ENCODE measurements around the gene CERS5. TPM values are rescaled to one million over a fixed set of nuclear protein-coding genes. Genes with fewer than 3 reads are reported as not detected.
A peak's percentile ranks its signal among the peaks of the same experiment; 100 is the strongest.

The CERS5 gene
- total RNA-seq, 1 experiment from 2014 or later, result 62.6 TPM

GRCh38 chr12:50083301-50083700, 83.9 kb downstream of the CERS5 start:
- no peaks in the 10 kb centered on the region for H3K9me3 ChIP-seq
- H3K36me3 ChIP-seq (ENCODE audit: control insufficient read depth, insufficient read depth, low read length), result peaks cover 8% of the 10 kb centered on the region
- no peak for DNase-seq
- H3K4me3 ChIP-seq (ENCODE audit: low read depth, low read length), result no peak overlapping the region
- POLR2A ChIA-PET, result interaction anchor here (0.5 to 1.7 kb wide), 6 partner anchors 13 to 342 kb away, joined by 3 to 19 read pairs (median 4); partner anchors contain the start of genes COX14 and TMBIM6
- CTCF ChIA-PET, result interaction anchor here (0.5 to 2.1 kb wide), 22 partner anchors 9 to 950 kb away, joined by 3 to 47 read pairs (median 3); partner anchors contain the start of genes CERS5 and COX14
- peaks cover 37% of the 10 kb centered on the region for H3K4me1 Mint-ChIP-seq (ENCODE audit: low read depth, unreplicated experiment)
- peaks cover 40% of the 10 kb centered on the region for H3K4me1 ChIP-seq
- H3K27me3 Mint-ChIP-seq (ENCODE audit: insufficient read depth, unreplicated experiment), result no peaks in the 10 kb centered on the region
- BruUV-seq (replicated peaks), result no TSS peak
- no peaks in the 10 kb centered on the region for H3K27me3 ChIP-seq (replicated peaks; ENCODE audit: control insufficient read depth, insufficient read depth, low read length)
- no peaks in the 10 kb centered on the region for H3K9me3 Mint-ChIP-seq (ENCODE audit: unreplicated experiment)
- peaks cover 33% of the 10 kb centered on the region for H3K36me3 Mint-ChIP-seq (ENCODE audit: insufficient read depth, unreplicated experiment)
- intact Hi-C loops (cut with micrococcal nuclease; ENCODE audit: unreplicated experiment), result no loop called here
- peak overlapping the region; percentile 93 for H3K27ac Mint-ChIP-seq (ENCODE audit: unreplicated experiment)
- TF ChIP-seq CTCF (IDR thresholded peaks at IDR 0.05; ENCODE audit: insufficient read depth in 1 of 2, low read depth in 1 of 2, low read length in 1 of 2, severe bottlenecking in 1 of 2, unreplicated experiment in 1 of 2), result no peak
- H3K4me3 Mint-ChIP-seq (ENCODE audit: unreplicated experiment), result peak overlapping the region; percentile 68

DNA sequence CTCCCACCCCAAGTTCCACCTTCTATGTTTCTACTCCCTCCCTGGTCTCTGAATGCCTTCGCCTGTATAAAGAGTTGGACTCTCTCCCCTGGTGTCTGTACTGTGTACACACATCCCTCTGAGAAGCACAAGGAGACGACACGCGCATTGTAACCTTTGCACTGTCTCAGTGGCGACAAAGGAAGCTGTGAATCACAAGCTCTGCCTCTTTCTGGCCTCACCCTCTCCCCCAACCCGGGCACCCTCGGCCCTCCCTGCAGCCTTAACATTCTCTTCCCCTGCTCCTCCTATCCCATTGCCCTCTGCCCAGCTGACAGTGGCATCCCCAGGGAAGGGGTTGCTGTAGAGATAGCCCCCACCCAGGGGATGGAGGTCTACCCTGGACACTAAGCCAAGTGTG, 84.5 kb downstream of the CERS5 start:
- peaks cover 26% of the 10 kb centered on the region for H3K36me3 Mint-ChIP-seq (ENCODE audit: insufficient read depth, unreplicated experiment)
- peak overlapping the region; percentile 68 for H3K4me3 Mint-ChIP-seq (ENCODE audit: unreplicated experiment)
- no peak overlapping the region for H3K4me3 ChIP-seq (ENCODE audit: low read depth, low read length)
- no TSS peak for BruUV-seq (replicated peaks)
- intact Hi-C loops (cut with micrococcal nuclease; ENCODE audit: unreplicated experiment), result no loop called here
- no peaks in the 10 kb centered on the region for H3K27me3 ChIP-seq (replicated peaks; ENCODE audit: control insufficient read depth, insufficient read depth, low read length)
- H3K9me3 ChIP-seq, result no peaks in the 10 kb centered on the region
- no peaks in the 10 kb centered on the region for H3K9me3 Mint-ChIP-seq (ENCODE audit: unreplicated experiment)
- H3K4me1 ChIP-seq, result peaks cover 40% of the 10 kb centered on the region
- POLR2A ChIA-PET, result interaction anchor here (0.5 to 1.7 kb wide), 8 partner anchors 12 to 342 kb away, joined by 3 to 19 read pairs (median 4); partner anchors contain the start of genes COX14, RACGAP1 and TMBIM6
- TF ChIP-seq CTCF (IDR thresholded peaks at IDR 0.05; ENCODE audit: insufficient read depth in 1 of 2, low read depth in 1 of 2, low read length in 1 of 2, severe bottlenecking in 1 of 2, unreplicated experiment in 1 of 2), result peak in 1 of 2 experiments; percentile 10
- peaks cover 37% of the 10 kb centered on the region for H3K4me1 Mint-ChIP-seq (ENCODE audit: low read depth, unreplicated experiment)
- DNase-seq, result peak; percentile 87 to 93
- H3K36me3 ChIP-seq (ENCODE audit: control insufficient read depth, insufficient read depth, low read length), result peaks cover 8% of the 10 kb centered on the region
- H3K27me3 Mint-ChIP-seq (ENCODE audit: insufficient read depth, unreplicated experiment), result no peaks in the 10 kb centered on the region
- CTCF ChIA-PET, result interaction anchor here (0.5 to 2.1 kb wide), 23 partner anchors 8 to 951 kb away, joined by 3 to 47 read pairs (median 3); partner anchors contain the start of genes CERS5 and COX14
- H3K27ac Mint-ChIP-seq (ENCODE audit: unreplicated experiment), result peak overlapping the region; percentile 93

GRCh38 chr12:50081096-50081808, 85.9 kb downstream of the CERS5 start:
- intact Hi-C loops (cut with micrococcal nuclease; ENCODE audit: unreplicated experiment), result no loop called here
- ChIA-PET POLR2A (no interaction called here), CTCF (no interaction called here)
- no peak for TF ChIP-seq CTCF (IDR thresholded peaks at IDR 0.05; ENCODE audit: insufficient read depth in 1 of 2, low read depth in 1 of 2, low read length in 1 of 2, severe bottlenecking in 1 of 2, unreplicated experiment in 1 of 2)
- Mint-ChIP-seq H3K36me3 (ENCODE audit: insufficient read depth, unreplicated experiment) (peaks cover 12% of the 10 kb centered on the region), H3K27ac (ENCODE audit: unreplicated experiment) (peak overlapping the region; percentile 93), H3K27me3 (ENCODE audit: insufficient read depth, unreplicated experiment) (no peaks in the 10 kb centered on the region), H3K4me3 (ENCODE audit: unreplicated experiment) (no peak overlapping the region), H3K4me1 (ENCODE audit: low read depth, unreplicated experiment) (peaks cover 32% of the 10 kb centered on the region), H3K9me3 (ENCODE audit: unreplicated experiment) (no peaks in the 10 kb centered on the region)
- no peaks in the 10 kb centered on the region for H3K9me3 ChIP-seq
- no TSS peak for BruUV-seq (replicated peaks)
- DNase-seq, result no peak
- no peak overlapping the region for H3K4me3 ChIP-seq (ENCODE audit: low read depth, low read length)
- peaks cover 2% of the 10 kb centered on the region; the same call in 1 of the 2 replicates for H3K36me3 ChIP-seq (ENCODE audit: control insufficient read depth, insufficient read depth, low read length)
- peaks cover 40% of the 10 kb centered on the region for H3K4me1 ChIP-seq
- no peaks in the 10 kb centered on the region for H3K27me3 ChIP-seq (replicated peaks; ENCODE audit: control insufficient read depth, insufficient read depth, low read length)

Measured in Caco-2 (cell line).